ENCODE data around the gene DENND6B. TPM values are rescaled to one million over a fixed set of nuclear protein-coding genes. Genes with fewer than 3 reads are reported as not detected.

DENND6B gene
- total and polyA plus RNA-seq, 2 experiments from 2014 or later = 0.71 to 1.3 TPM

DNA sequence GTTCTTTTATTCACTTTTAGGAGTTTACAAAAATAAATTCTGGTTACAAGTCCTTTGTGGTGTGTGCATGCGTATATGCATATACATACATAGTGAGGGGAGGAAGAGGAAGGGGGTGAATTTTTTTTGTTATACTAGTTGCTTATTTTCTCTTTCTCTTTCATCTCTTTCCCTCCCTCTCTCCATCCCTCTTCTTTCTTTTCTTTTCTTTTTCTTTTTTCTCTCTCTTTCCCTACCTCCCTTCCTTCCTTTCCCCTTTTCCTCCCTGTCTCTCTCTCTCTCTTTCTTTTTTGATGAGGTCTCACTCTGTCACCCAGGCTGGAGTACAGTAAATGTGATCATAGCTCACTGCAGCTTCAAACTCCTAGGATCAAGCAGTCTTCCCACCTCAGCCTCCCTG is 30.4 kb upstream of the DENND6B start:
- H3K36me3 ChIP-seq (ENCODE audit: insufficient read depth) = no peaks in the 10 kb centered on the region
- no peak overlapping the region for H2AFZ ChIP-seq
- Mint-ChIP-seq H3K27ac (no peak overlapping the region), H3K36me3 (ENCODE audit: low read depth) (peaks cover 7% of the 10 kb centered on the region; the same call in 2 of the 3 replicates), H3K4me1 (no peaks in the 10 kb centered on the region; the same call in 1 of the 3 replicates), H3K27me3 (ENCODE audit: insufficient read depth, low read depth, poor library complexity) (peaks cover 1% of the 10 kb centered on the region), H3K9me3 (no peaks in the 10 kb centered on the region), H3K4me3 (no peak overlapping the region)
- DNase-seq (ENCODE audit: low spot score) (no peak), ATAC-seq (no peak)
- peaks cover 21% of the 10 kb centered on the region for H4K20me1 ChIP-seq (replicated peaks; ENCODE audit: insufficient read depth)
- peaks cover 73% of the 10 kb centered on the region for H3K79me2 ChIP-seq (replicated peaks; ENCODE audit: insufficient read depth)
- H3K27me3 ChIP-seq (ENCODE audit: insufficient read depth) = no peaks in the 10 kb centered on the region
- no peak overlapping the region for H3K4me3 ChIP-seq
- TF ChIP-seq NANOG (IDR thresholded peaks at IDR 0.05; ENCODE audit: borderline replicate concordance) (no peak), ZNF331 (CRISPR knock-in tag; IDR thresholded peaks at IDR 0.05; ENCODE audit: low read depth) (no peak), EZH2 (IDR thresholded peaks at IDR 0.05; ENCODE audit: low read depth, unreplicated experiment) (no peak), CREB1 (CRISPR knock-in tag; IDR thresholded peaks at IDR 0.05; ENCODE audit: low read depth) (no peak), POLR2AphosphoS5 (IDR thresholded peaks at IDR 0.05; ENCODE audit: low read depth) (no peak), JUNB (IDR thresholded peaks at IDR 0.05; ENCODE audit: unreplicated experiment) (no peak), EZH2phosphoT487 (IDR thresholded peaks at IDR 0.05; ENCODE audit: unreplicated experiment) (no peak), STAT1 (IDR thresholded peaks at IDR 0.05; ENCODE audit: unreplicated experiment) (no peak), ZNF114 (CRISPR knock-in tag; IDR thresholded peaks at IDR 0.05) (no peak)
- TF ChIP-seq, protein P1, sequence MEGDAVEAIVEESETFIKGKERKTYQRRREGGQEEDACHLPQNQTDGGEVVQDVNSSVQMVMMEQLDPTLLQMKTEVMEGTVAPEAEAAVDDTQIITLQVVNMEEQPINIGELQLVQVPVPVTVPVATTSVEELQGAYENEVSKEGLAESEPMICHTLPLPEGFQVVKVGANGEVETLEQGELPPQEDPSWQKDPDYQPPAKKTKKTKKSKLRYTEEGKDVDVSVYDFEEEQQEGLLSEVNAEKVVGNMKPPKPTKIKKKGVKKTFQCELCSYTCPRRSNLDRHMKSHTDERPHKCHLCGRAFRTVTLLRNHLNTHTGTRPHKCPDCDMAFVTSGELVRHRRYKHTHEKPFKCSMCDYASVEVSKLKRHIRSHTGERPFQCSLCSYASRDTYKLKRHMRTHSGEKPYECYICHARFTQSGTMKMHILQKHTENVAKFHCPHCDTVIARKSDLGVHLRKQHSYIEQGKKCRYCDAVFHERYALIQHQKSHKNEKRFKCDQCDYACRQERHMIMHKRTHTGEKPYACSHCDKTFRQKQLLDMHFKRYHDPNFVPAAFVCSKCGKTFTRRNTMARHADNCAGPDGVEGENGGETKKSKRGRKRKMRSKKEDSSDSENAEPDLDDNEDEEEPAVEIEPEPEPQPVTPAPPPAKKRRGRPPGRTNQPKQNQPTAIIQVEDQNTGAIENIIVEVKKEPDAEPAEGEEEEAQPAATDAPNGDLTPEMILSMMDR (conservative IDR thresholded peaks at IDR 0.05; ENCODE audit: low read depth in 2 of 2) = no peak
- TF ChIP-seq, protein P2, sequence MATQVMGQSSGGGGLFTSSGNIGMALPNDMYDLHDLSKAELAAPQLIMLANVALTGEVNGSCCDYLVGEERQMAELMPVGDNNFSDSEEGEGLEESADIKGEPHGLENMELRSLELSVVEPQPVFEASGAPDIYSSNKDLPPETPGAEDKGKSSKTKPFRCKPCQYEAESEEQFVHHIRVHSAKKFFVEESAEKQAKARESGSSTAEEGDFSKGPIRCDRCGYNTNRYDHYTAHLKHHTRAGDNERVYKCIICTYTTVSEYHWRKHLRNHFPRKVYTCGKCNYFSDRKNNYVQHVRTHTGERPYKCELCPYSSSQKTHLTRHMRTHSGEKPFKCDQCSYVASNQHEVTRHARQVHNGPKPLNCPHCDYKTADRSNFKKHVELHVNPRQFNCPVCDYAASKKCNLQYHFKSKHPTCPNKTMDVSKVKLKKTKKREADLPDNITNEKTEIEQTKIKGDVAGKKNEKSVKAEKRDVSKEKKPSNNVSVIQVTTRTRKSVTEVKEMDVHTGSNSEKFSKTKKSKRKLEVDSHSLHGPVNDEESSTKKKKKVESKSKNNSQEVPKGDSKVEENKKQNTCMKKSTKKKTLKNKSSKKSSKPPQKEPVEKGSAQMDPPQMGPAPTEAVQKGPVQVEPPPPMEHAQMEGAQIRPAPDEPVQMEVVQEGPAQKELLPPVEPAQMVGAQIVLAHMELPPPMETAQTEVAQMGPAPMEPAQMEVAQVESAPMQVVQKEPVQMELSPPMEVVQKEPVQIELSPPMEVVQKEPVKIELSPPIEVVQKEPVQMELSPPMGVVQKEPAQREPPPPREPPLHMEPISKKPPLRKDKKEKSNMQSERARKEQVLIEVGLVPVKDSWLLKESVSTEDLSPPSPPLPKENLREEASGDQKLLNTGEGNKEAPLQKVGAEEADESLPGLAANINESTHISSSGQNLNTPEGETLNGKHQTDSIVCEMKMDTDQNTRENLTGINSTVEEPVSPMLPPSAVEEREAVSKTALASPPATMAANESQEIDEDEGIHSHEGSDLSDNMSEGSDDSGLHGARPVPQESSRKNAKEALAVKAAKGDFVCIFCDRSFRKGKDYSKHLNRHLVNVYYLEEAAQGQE (IDR thresholded peaks at IDR 0.05; ENCODE audit: unreplicated experiment) = no peak
- TF ChIP-seq, protein P3, sequence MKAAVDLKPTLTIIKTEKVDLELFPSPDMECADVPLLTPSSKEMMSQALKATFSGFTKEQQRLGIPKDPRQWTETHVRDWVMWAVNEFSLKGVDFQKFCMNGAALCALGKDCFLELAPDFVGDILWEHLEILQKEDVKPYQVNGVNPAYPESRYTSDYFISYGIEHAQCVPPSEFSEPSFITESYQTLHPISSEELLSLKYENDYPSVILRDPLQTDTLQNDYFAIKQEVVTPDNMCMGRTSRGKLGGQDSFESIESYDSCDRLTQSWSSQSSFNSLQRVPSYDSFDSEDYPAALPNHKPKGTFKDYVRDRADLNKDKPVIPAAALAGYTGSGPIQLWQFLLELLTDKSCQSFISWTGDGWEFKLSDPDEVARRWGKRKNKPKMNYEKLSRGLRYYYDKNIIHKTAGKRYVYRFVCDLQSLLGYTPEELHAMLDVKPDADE (IDR thresholded peaks at IDR 0.05) = no peak
- TF ChIP-seq, protein P4, sequence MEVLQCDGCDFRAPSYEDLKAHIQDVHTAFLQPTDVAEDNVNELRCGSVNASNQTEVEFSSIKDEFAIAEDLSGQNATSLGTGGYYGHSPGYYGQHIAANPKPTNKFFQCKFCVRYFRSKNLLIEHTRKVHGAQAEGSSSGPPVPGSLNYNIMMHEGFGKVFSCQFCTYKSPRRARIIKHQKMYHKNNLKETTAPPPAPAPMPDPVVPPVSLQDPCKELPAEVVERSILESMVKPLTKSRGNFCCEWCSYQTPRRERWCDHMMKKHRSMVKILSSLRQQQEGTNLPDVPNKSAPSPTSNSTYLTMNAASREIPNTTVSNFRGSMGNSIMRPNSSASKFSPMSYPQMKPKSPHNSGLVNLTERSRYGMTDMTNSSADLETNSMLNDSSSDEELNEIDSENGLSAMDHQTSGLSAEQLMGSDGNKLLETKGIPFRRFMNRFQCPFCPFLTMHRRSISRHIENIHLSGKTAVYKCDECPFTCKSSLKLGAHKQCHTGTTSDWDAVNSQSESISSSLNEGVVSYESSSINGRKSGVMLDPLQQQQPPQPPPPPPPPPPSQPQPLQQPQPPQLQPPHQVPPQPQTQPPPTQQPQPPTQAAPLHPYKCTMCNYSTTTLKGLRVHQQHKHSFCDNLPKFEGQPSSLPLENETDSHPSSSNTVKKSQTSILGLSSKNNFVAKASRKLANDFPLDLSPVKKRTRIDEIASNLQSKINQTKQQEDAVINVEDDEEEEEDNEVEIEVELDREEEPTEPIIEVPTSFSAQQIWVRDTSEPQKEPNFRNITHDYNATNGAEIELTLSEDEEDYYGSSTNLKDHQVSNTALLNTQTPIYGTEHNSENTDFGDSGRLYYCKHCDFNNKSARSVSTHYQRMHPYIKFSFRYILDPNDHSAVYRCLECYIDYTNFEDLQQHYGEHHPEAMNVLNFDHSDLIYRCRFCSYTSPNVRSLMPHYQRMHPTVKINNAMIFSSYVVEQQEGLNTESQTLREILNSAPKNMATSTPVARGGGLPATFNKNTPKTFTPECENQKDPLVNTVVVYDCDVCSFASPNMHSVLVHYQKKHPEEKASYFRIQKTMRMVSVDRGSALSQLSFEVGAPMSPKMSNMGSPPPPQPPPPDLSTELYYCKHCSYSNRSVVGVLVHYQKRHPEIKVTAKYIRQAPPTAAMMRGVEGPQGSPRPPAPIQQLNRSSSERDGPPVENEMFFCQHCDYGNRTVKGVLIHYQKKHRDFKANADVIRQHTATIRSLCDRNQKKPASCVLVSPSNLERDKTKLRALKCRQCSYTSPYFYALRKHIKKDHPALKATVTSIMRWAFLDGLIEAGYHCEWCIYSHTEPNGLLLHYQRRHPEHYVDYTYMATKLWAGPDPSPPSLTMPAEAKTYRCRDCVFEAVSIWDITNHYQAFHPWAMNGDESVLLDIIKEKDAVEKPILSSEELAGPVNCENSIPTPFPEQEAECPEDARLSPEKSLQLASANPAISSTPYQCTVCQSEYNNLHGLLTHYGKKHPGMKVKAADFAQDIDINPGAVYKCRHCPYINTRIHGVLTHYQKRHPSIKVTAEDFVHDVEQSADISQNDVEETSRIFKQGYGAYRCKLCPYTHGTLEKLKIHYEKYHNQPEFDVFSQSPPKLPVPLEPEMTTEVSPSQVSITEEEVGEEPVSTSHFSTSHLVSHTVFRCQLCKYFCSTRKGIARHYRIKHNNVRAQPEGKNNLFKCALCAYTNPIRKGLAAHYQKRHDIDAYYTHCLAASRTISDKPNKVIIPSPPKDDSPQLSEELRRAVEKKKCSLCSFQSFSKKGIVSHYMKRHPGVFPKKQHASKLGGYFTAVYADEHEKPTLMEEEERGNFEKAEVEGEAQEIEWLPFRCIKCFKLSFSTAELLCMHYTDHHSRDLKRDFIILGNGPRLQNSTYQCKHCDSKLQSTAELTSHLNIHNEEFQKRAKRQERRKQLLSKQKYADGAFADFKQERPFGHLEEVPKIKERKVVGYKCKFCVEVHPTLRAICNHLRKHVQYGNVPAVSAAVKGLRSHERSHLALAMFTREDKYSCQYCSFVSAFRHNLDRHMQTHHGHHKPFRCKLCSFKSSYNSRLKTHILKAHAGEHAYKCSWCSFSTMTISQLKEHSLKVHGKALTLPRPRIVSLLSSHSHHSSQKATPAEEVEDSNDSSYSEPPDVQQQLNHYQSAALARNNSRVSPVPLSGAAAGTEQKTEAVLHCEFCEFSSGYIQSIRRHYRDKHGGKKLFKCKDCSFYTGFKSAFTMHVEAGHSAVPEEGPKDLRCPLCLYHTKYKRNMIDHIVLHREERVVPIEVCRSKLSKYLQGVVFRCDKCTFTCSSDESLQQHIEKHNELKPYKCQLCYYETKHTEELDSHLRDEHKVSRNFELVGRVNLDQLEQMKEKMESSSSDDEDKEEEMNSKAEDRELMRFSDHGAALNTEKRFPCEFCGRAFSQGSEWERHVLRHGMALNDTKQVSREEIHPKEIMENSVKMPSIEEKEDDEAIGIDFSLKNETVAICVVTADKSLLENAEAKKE (CRISPR knock-in tag; IDR thresholded peaks at IDR 0.05) = no peak
- H3F3A ChIP-seq (replicated peaks; ENCODE audit: low read depth) = no peaks in the 10 kb centered on the region
- H3K9me2 ChIP-seq (ENCODE audit: insufficient read depth) = no peaks in the 10 kb centered on the region
- H3K4me2 ChIP-seq = no peak overlapping the region
- no peak overlapping the region for H3K27ac ChIP-seq (ENCODE audit: low read depth)
- no peaks in the 10 kb centered on the region for H3K4me1 ChIP-seq (ENCODE audit: insufficient read depth)

Data from GM23338 (cell line).